Muscle layer of duodenum (tissue), 2 donors: Measurements from ENCODE around the gene DAND5.

Source experiments
- H3K27ac ChIP-seq: one replicate; pipeline ENCODE4 v1.7.0; 2013; ENCODE audit warnings: mild to moderate bottlenecking, low read length
- H3K27me3 ChIP-seq: one replicate; pipeline ENCODE4 v1.7.0; 2013; ENCODE audit warnings: low read depth, mild to moderate bottlenecking, control low read depth, low read length
- H3K36me3 ChIP-seq, 2 donors: one replicate each; pipeline ENCODE4 v1.7.0; 2013; ENCODE audit warnings: low read length in 2 of 2, control low read depth in 1 of 2, mild to moderate bottlenecking in 1 of 2; ENCODE audit not compliant: insufficient read depth in 2 of 2, control insufficient read depth in 1 of 2
- H3K4me1 ChIP-seq, 2 donors: one replicate each; pipeline ENCODE4 v1.7.0; 2013; ENCODE audit warnings: low read length in 2 of 2, mild to moderate bottlenecking in 2 of 2, control low read depth in 1 of 2, moderate library complexity in 1 of 2; ENCODE audit not compliant: insufficient read depth in 2 of 2, control insufficient read depth in 1 of 2
- H3K4me3 ChIP-seq, 2 donors: one replicate each; pipeline ENCODE4 v1.7.0; 2013; ENCODE audit warnings: low read length in 2 of 2, low read depth in 1 of 2, mild to moderate bottlenecking in 1 of 2
- H3K9me3 ChIP-seq, 2 donors: one replicate each; pipeline ENCODE4 v1.7.0; 2013; ENCODE audit warnings: low read length in 2 of 2, control low read depth in 1 of 2, mild to moderate bottlenecking in 1 of 2; ENCODE audit not compliant: control insufficient read depth in 1 of 2
- donor health status: healthy.

Gene DAND5

DNA sequence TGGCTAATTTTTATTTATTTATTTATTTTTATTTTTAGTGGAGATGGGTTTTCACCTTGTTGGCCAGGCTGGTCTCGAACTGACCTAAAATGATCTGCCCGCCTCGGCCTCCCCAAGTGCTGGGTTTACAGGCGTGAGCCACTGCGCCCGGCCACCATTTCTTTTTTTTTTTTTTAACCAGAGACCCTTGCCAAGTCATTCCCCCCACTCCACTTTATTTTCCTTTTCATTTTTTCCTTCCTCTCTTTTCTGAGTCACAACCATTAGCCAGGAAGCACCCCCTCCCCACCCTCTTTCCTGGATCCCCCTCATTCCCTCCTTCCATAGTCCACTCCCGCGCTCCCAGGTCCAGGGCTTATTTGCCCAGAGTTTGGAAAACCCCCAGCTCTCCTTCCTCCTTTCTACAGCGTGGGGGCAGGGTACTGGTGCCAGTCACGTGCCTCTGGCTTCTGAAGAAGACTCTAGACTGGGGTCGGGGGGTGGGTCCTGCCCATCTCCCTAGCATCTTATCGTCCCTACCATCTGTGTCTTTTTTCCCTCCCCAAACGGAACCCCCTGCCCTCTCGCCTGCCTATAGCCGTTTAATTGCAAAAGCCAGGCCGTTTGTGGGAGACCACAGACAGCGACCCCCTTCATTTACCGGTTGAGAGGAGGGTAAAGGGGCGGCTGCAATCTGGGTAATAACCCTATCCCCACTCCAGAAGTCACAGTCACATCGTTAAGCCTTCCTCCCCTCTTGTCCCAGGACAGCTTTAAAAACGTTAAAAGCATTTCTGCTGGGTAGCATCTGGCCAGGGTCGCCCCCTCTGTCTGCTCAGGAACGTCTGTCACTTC, 32.1 kb upstream of the DAND5 start:
- peaks cover 25 to 37% of the 10 kb centered on the region in 2 donors for H3K4me1 ChIP-seq
- peaks cover 19 to 26% of the 10 kb centered on the region in 2 donors for H3K36me3 ChIP-seq
- H3K4me3 ChIP-seq, result peak overlapping the region; percentile 65 to 99
- H3K9me3 ChIP-seq, result no peaks in the 10 kb centered on the region
- H3K27me3 ChIP-seq, result no peaks in the 10 kb centered on the region
- H3K27ac ChIP-seq, result no peak overlapping the region

DNA sequence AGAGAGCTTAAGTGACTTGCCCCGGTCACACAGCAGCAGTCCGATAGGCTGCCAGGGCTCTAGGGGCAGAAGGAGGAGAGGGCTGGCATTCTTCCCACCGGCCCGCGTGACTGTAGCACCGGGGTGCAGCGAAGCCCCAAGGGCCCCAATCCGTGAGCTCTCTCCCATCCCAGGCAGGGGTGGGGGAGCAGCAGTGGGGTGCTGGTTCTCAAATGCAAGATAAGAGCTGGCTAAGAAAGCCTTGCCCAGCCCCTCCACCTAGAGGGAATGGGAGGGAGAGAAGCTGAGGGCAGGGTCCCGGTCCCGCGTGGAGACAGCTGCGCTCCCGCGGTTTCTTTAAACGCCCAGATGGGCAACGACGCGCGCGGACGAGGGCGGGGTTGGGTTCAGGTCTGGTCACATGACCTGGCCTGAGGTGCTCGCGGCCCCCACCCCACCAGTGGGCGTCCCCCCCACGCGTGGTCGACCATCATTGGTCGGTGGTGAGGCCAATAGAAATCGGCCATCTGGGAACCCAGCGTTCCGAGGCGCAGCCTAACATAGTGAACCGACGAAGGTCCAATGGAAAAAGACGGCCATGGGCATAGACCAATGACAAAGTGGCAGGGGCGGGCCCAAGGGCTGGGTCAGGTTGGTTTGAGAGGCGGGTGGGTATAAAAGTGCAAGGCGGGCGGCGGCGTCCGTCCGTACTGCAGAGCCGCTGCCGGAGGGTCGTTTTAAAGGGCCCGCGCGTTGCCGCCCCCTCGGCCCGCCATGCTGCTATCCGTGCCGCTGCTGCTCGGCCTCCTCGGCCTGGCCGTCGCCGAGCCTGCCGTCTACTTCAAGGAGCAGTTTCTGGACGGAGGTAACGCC, 31.2 kb upstream of the DAND5 start, which contains the start of gene CALR:
Gene CALR, plus strand, starts transcription at position 683 of the 852 bp plus-strand sequence. Its CDS starts 71 bp downstream, at position 754.
- H3K36me3 ChIP-seq, result peaks cover 20 to 31% of the 10 kb centered on the region in 2 donors
- no peaks in the 10 kb centered on the region for H3K27me3 ChIP-seq
- H3K27ac ChIP-seq, result peak within 1 kb of the TSS; percentile 94
- peaks cover 20 to 38% of the 10 kb centered on the region in 2 donors for H3K4me1 ChIP-seq
- H3K4me3 ChIP-seq, result peak within 1 kb of the TSS; percentile 99
- H3K9me3 ChIP-seq, result no peaks in the 10 kb centered on the region

DNA sequence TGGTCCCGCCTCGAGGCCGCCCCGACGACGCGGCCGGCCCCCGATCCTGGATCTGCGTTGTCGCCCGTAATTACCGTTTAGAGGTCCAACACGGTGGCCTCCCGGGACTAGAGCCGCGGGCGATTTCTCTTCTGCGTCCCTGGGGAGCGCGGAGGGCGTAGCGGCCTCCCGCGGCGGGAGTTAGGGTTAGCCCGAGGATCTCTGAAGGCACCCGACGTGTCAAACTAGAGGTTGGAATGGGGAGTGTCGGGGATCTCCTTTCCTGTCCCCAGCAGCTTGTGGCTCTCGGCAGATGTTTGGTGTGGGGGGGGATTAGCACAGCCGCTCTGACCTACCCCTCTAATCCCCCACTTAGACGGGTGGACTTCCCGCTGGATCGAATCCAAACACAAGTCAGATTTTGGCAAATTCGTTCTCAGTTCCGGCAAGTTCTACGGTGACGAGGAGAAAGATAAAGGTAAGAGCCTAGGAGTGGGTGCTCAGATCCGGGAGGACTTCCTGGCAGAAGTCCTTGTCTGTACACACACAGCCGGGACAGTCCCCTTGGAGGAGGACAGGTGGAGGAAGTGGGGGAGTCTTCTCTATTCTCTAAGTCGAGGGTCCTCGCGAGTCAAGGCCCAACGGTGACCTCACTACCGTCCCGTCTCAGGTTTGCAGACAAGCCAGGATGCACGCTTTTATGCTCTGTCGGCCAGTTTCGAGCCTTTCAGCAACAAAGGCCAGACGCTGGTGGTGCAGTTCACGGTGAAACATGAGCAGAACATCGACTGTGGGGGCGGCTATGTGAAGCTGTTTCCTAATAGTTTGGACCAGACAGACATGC, 30.4 kb upstream of the DAND5 start:
- Histone ChIP-seq H3K36me3 (peaks cover 27 to 39% of the 10 kb centered on the region in 2 donors), H3K4me3 (peak overlapping the region; percentile 99), H3K27me3 (no peaks in the 10 kb centered on the region), H3K27ac (peak overlapping the region; percentile 94), H3K4me1 (peaks cover 18 to 45% of the 10 kb centered on the region in 2 donors), H3K9me3 (no peaks in the 10 kb centered on the region)

DNA sequence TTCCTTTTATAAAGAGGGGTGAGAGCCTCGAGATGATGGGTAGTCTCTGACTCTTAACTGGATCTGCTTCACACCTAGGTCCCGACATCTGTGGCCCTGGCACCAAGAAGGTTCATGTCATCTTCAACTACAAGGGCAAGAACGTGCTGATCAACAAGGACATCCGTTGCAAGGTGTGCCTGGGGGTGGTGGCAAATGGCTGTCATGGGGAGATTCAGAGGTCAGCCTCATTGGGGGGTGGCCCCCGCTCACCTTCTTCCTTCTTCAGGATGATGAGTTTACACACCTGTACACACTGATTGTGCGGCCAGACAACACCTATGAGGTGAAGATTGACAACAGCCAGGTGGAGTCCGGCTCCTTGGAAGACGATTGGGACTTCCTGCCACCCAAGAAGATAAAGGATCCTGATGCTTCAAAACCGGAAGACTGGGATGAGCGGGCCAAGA, 29.4 kb upstream of the DAND5 start:
- Histone ChIP-seq H3K4me1 (peaks cover 17 to 49% of the 10 kb centered on the region in 2 donors), H3K27ac (peak overlapping the region; percentile 94), H3K9me3 (no peaks in the 10 kb centered on the region), H3K36me3 (peaks cover 36 to 48% of the 10 kb centered on the region in 2 donors), H3K4me3 (peak overlapping the region; percentile 99), H3K27me3 (no peaks in the 10 kb centered on the region)

DNA sequence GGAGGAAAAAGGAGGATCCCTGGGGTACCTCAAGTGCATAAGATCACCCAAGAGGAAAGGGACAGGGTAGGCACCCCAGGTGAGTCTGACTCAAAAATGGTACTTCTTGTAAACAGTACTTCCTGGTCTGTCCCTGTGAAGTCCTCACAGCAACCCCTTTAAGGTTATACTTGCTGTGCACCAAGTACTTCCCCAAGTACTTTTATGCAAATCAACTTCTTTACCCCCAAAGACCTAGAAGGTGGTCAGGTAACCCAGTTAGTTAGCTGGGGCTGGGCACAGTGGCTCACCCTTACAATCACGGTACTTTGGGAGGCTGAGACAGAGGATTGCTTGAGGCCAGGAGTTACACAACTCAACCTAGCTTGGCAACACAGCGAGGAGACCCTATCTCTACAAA, 28.5 kb upstream of the DAND5 start:
- H3K36me3 ChIP-seq, result peaks cover 36 to 48% of the 10 kb centered on the region in 2 donors
- H3K4me3 ChIP-seq, result peak overlapping the region; percentile 99
- H3K4me1 ChIP-seq, result peaks cover 17 to 49% of the 10 kb centered on the region in 2 donors

DNA sequence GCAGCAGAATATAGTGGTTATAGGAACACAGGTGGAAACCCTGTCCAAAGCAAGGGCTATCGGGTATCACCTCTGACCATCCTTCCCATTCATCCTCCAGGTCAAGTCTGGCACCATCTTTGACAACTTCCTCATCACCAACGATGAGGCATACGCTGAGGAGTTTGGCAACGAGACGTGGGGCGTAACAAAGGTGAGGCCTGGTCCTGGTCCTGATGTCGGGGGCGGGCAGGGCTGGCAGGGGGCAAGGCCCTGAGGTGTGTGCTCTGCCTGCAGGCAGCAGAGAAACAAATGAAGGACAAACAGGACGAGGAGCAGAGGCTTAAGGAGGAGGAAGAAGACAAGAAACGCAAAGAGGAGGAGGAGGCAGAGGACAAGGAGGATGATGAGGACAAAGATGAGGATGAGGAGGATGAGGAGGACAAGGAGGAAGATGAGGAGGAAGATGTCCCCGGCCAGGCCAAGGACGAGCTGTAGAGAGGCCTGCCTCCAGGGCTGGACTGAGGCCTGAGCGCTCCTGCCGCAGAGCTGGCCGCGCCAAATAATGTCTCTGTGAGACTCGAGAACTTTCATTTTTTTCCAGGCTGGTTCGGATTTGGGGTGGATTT, 25.8 kb upstream of the DAND5 start:
- H3K27me3 ChIP-seq, result no peaks in the 10 kb centered on the region
- no peaks in the 10 kb centered on the region for H3K9me3 ChIP-seq
- no peak overlapping the region for H3K4me3 ChIP-seq
- H3K27ac ChIP-seq, result no peak overlapping the region
- H3K4me1 ChIP-seq, result peaks cover 16 to 57% of the 10 kb centered on the region in 2 donors
- H3K36me3 ChIP-seq, result peaks cover 40 to 56% of the 10 kb centered on the region in 2 donors

More for the DNA sequence above, 28.5 kb upstream of the DAND5 start:
- H3K27ac ChIP-seq, result no peak overlapping the region
- no peaks in the 10 kb centered on the region for H3K9me3 ChIP-seq
- H3K27me3 ChIP-seq, result no peaks in the 10 kb centered on the region

DNA sequence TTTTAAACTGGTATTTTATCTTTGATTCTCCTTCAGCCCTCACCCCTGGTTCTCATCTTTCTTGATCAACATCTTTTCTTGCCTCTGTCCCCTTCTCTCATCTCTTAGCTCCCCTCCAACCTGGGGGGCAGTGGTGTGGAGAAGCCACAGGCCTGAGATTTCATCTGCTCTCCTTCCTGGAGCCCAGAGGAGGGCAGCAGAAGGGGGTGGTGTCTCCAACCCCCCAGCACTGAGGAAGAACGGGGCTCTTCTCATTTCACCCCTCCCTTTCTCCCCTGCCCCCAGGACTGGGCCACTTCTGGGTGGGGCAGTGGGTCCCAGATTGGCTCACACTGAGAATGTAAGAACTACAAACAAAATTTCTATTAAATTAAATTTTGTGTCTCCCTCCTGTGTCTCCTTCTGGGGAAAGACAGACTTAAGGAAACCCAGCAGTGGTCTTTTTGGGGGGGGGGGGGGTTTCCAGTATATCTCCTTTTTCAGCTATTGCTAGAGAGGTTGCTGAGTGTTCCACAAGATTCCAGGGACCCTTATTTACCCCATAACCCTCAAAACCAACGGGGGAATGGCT, 25.2 kb upstream of the DAND5 start:
- no peaks in the 10 kb centered on the region for H3K27me3 ChIP-seq
- H3K9me3 ChIP-seq, result no peaks in the 10 kb centered on the region
- no peak overlapping the region for H3K4me3 ChIP-seq
- peaks cover 16 to 57% of the 10 kb centered on the region in 2 donors for H3K4me1 ChIP-seq
- no peak overlapping the region for H3K27ac ChIP-seq
- peaks cover 46 to 63% of the 10 kb centered on the region in 2 donors for H3K36me3 ChIP-seq

DNA sequence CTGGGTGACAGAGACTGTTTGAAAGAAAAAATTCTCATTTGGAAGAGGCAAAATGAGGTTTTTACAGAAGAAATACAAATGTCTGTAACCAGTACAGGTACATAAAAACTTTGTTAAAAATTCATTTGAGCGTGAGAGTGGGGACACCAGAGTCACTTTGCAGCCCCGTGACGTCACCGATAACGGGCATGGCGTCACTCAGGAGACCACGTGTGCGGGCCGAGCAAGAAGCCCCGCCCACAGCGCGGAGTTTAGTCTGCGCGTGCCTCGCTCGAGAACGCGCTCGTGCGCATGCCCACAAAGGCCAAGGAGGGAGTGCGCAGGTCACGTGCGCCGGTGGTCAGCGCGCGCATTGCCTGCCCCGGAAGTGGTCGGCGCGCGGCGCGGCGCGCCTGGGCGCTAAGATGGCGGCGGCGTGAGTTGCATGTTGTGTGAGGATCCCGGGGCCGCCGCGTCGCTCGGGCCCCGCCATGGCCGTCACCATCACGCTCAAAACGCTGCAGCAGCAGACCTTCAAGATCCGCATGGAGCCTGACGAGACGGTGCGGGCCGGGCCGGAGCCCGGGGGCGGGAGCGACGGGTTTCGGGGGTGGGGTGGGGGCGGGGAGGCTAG, 23.8 kb upstream of the DAND5 start, which contains the start of gene RAD23A:
Gene RAD23A, plus strand, starts transcription at position 384 of the 613 bp plus-strand sequence. Its CDS starts 87 bp downstream, at position 471.
- peak within 1 kb of the TSS; percentile 75 to 95 for H3K4me3 ChIP-seq
- H3K27me3 ChIP-seq, result no peaks in the 10 kb centered on the region
- no peaks in the 10 kb centered on the region for H3K9me3 ChIP-seq
- H3K27ac ChIP-seq, result peak within 1 kb of the TSS; percentile 87
- peaks cover 7 to 45% of the 10 kb centered on the region in 2 donors for H3K4me1 ChIP-seq
- H3K36me3 ChIP-seq, result peaks cover 44 to 67% of the 10 kb centered on the region in 2 donors

DNA sequence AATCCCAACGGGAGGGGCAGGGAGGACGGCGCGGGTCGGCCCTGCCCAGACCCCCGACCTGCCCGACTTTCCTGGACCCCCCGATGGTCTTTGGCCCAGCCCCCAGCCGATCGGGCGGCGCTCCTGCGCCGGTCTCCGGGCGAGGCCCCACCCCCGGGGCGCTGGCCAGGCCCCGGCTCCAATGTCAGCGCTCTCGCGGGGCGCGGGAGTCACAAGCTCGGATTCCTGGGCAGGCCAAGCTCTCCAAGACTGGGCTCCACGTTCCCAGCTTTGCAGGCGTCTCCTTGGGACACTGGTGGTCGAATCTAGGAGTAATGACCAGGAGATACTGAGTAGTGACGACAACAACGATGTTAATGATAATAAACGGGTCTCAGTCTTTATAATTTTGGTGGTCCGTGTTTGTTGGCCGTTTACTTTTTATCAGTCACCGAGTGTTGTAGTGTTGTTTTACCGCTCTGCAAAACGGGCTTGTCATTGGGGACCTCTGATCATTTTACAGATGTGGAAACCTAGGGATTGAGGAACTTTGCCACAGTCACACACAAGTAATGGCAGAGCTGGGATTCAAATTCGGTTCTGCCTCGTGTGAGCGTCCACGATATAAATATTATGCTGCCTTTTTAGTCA, 23.2 kb upstream of the DAND5 start:
- Histone ChIP-seq H3K27ac (peak overlapping the region; percentile 87), H3K4me1 (peaks cover 6 to 39% of the 10 kb centered on the region in 2 donors), H3K4me3 (peak overlapping the region; percentile 75 to 95), H3K36me3 (peaks cover 39 to 67% of the 10 kb centered on the region in 2 donors), H3K9me3 (no peaks in the 10 kb centered on the region), H3K27me3 (no peaks in the 10 kb centered on the region)
